Aorta (tissue), 5 donors: ENCODE measurements around the gene DHRS13. TPM values are rescaled to one million over a fixed set of nuclear protein-coding genes. Genes with fewer than 3 reads are reported as not detected.
"Not testable (repeated sequence)": the region's sequence is repeated elsewhere in the genome, so short reads cannot be mapped to it uniquely, and the experiment has no call there.

Source experiments
- ATAC-seq: fragments of 200-7000 bp; cut with Tn5 transposase; one replicate; pipeline ENCODE4 v1.9.1; 2022; ENCODE audit warnings: moderate library complexity; ENCODE audit not compliant: low FRiP score
- DNase-seq, 2 donors: peaks; one replicate each; pipeline ENCODE4 v3.0.0-alpha.2; 2020
- H3K27ac ChIP-seq, 2 donors: one replicate each; pipeline ENCODE4 v1.5.1; 2013; ENCODE audit warnings: low read length in 2 of 2, mild to moderate bottlenecking in 2 of 2, moderate library complexity in 2 of 2, control low read depth in 1 of 2, inconsistent platforms in 1 of 2, low read depth in 1 of 2
- H3K27me3 ChIP-seq, 2 donors: one replicate each; pipeline ENCODE4 v1.6.1; 2013; ENCODE audit warnings: control low read depth in 1 of 2, low read length in 1 of 2, mild to moderate bottlenecking in 1 of 2, moderate library complexity in 1 of 2; ENCODE audit not compliant: insufficient read depth in 2 of 2, control insufficient read depth in 1 of 2
- H3K36me3 ChIP-seq, 2 donors: one replicate each; pipeline ENCODE4 v1.6.1; 2013; ENCODE audit warnings: control low read depth in 1 of 2, low read length in 1 of 2, mild to moderate bottlenecking in 1 of 2; ENCODE audit not compliant: insufficient read depth in 2 of 2, control insufficient read depth in 1 of 2
- H3K4me1 ChIP-seq, 2 donors: one replicate each; pipeline ENCODE4 v1.6.1; 2013; ENCODE audit warnings: low read length in 2 of 2, control low read depth in 1 of 2, mild to moderate bottlenecking in 1 of 2, moderate library complexity in 1 of 2; ENCODE audit not compliant: insufficient read depth in 2 of 2, control insufficient read depth in 1 of 2
- H3K4me3 ChIP-seq, 2 donors: one replicate each; pipeline ENCODE4 v1.5.1; 2013; ENCODE audit warnings: low read length in 2 of 2, control low read depth in 1 of 2, mild to moderate bottlenecking in 1 of 2
- H3K9me3 ChIP-seq: one replicate; pipeline ENCODE4 v1.6.1; 2013; ENCODE audit warnings: mild to moderate bottlenecking, low read length; ENCODE audit not compliant: control insufficient read depth
- WGBS, 2 donors: extraction: QIAGEN DNeasy Blood & Tissue Kit; methylation state at CpG; one replicate each; pipeline ENCODE4 v1.1.7; 2013; 5-methylcytosine and 5-hydroxymethylcytosine counted together
- intact Hi-C, 2 donors: fragments of 100-400 bp; cut with DNase I; formaldehyde crosslinking; loops; one replicate each; pipeline versions ENCODE4 v1.14.2 to v1.15.0; 2022
- polyA plus RNA-seq, 2 donors: library from polyadenylated mRNA; stranded (reverse); fragments of 200-250 nt; gene quantifications; one replicate each; pipeline ENCODE4 v1.2.3, GENCODE V29; 2013
- total RNA-seq, 2 donors: library from RNA; stranded (reverse); fragmentation: NEBNext Ultra II Directional; extraction: Animal tissue kit (Norgen Biotek cat#: 25700); gene quantifications; one replicate each; pipeline ENCODE4 v1.2.1, GENCODE V29; 2021
- donor health status: healthy with polysubstance abuse.
- donor health status: Bipolar disorder and iron deficiency.
- donor health status: DM: no; HTN: no; CAD: no.
- donor health status: DM: no; HTN: no; CAD: no.
- donor health status: DM: yes; HTN: yes; CAD: no.

Gene DHRS13
- total and polyA plus RNA-seq, 4 donors = 0.75 to 6.1 (median 3.5) TPM

GRCh38 chr17:28877150-28877711 is 25.6 kb downstream of the DHRS13 start:
- ATAC-seq, H3K27ac ChIP-seq, H3K4me3 ChIP-seq, H3K4me1 ChIP-seq, H3K36me3 ChIP-seq, H3K27me3 ChIP-seq, DNase-seq, intact Hi-C loops, H3K9me3 ChIP-seq: not testable (repeated sequence)
- WGBS, 2 donors = 90 to 94% methylated on average over 6 of the region's 6 CpGs

GRCh38 chr17:28875848-28876550 is 26.9 kb downstream of the DHRS13 start:
- H3K27me3 ChIP-seq = no peaks in the 10 kb centered on the region
- H3K27ac ChIP-seq = no peak overlapping the region
- H3K36me3 ChIP-seq = no peaks in the 10 kb centered on the region
- 58 to 71% methylated on average over 1 of the region's 1 CpG for WGBS, 2 donors
- DNase-seq (no peak), ATAC-seq (no peak)
- H3K4me1 ChIP-seq = no peaks in the 10 kb centered on the region
- H3K9me3 ChIP-seq = no peaks in the 10 kb centered on the region
- no peak overlapping the region for H3K4me3 ChIP-seq
- intact Hi-C loops = no loop called here

GRCh38 chr17:28874750-28875149 is 28.1 kb downstream of the DHRS13 start:
- Histone ChIP-seq H3K27me3 (no peaks in the 10 kb centered on the region), H3K27ac (no peak overlapping the region), H3K4me3 (no peak overlapping the region), H3K9me3 (no peaks in the 10 kb centered on the region), H3K36me3 (no peaks in the 10 kb centered on the region), H3K4me1 (no peaks in the 10 kb centered on the region)
- no peak for ATAC-seq
- 81 to 85% methylated on average over 3 of the region's 3 CpGs for WGBS, 2 donors
- intact Hi-C loops = no loop called here
- DNase-seq = no peak

GRCh38 chr17:28873839-28874238 is 29.0 kb downstream of the DHRS13 start:
- H3K9me3 ChIP-seq = no peaks in the 10 kb centered on the region
- 90 to 93% methylated on average over 7 of the region's 7 CpGs for WGBS, 2 donors
- H3K27ac ChIP-seq = no peak overlapping the region
- no peaks in the 10 kb centered on the region for H3K27me3 ChIP-seq
- no peak for DNase-seq
- no peaks in the 10 kb centered on the region for H3K36me3 ChIP-seq
- ATAC-seq = no peak
- H3K4me1 ChIP-seq = no peaks in the 10 kb centered on the region
- intact Hi-C loops = no loop called here
- no peak overlapping the region for H3K4me3 ChIP-seq

GRCh38 chr17:28871056-28871579 is 31.8 kb downstream of the DHRS13 start:
- Histone ChIP-seq H3K9me3 (no peaks in the 10 kb centered on the region), H3K4me1 (no peaks in the 10 kb centered on the region), H3K27ac (no peak overlapping the region), H3K36me3 (no peaks in the 10 kb centered on the region), H3K4me3 (no peak overlapping the region), H3K27me3 (no peaks in the 10 kb centered on the region)
- intact Hi-C loops = no loop called here
- DNase-seq (no peak), ATAC-seq (no peak)
- WGBS, 2 donors = 86 to 89% methylated on average over 6 of the region's 6 CpGs

GRCh38 chr17:28867276-28867675 is 35.6 kb downstream of the DHRS13 start:
- Histone ChIP-seq H3K36me3 (no peaks in the 10 kb centered on the region), H3K4me1 (no peaks in the 10 kb centered on the region), H3K9me3 (no peaks in the 10 kb centered on the region), H3K27ac (no peak overlapping the region), H3K4me3 (no peak overlapping the region), H3K27me3 (no peaks in the 10 kb centered on the region)
- no peak for DNase-seq
- ATAC-seq = no peak
- intact Hi-C loops = no loop called here
- WGBS, 2 donors = 88 to 90% methylated on average over 7 of the region's 7 CpGs

GRCh38 chr17:28865946-28866752 is 36.7 kb downstream of the DHRS13 start:
- H3K27me3 ChIP-seq = no peaks in the 10 kb centered on the region
- H3K9me3 ChIP-seq = no peaks in the 10 kb centered on the region
- ATAC-seq (no peak), DNase-seq (no peak)
- no peaks in the 10 kb centered on the region for H3K4me1 ChIP-seq
- H3K36me3 ChIP-seq = no peaks in the 10 kb centered on the region
- H3K27ac ChIP-seq = no peak overlapping the region
- intact Hi-C loops = no loop called here
- 87 to 89% methylated on average over 13 of the region's 13 CpGs for WGBS, 2 donors
- H3K4me3 ChIP-seq = no peak overlapping the region

GRCh38 chr17:28864991-28865849 is 37.7 kb downstream of the DHRS13 start:
- H3K27ac ChIP-seq = no peak overlapping the region
- no peaks in the 10 kb centered on the region for H3K4me1 ChIP-seq
- DNase-seq (no peak), ATAC-seq (peak; percentile 50)
- no peak overlapping the region for H3K4me3 ChIP-seq
- H3K9me3 ChIP-seq = no peaks in the 10 kb centered on the region
- peaks cover 0 to 2% of the 10 kb centered on the region in 2 donors for H3K36me3 ChIP-seq
- H3K27me3 ChIP-seq = no peaks in the 10 kb centered on the region
- intact Hi-C loops = no loop called here
- WGBS, 2 donors = 84% methylated on average over 11 of the region's 11 CpGs
